Measurements from ENCODE around the gene ACP7. TPM values are rescaled to one million over a fixed set of nuclear protein-coding genes. Genes with fewer than 3 reads are reported as not detected.
A peak's percentile ranks its signal among the peaks of the same experiment; 100 is the strongest.

Gene ACP7
- total RNA-seq, 1 donor from 2014 or later: 0.46 TPM

GRCh38 chr19:39097721-39098120 lies 13.6 kb downstream of the ACP7 start:
- TF ChIP-seq, protein P1, sequence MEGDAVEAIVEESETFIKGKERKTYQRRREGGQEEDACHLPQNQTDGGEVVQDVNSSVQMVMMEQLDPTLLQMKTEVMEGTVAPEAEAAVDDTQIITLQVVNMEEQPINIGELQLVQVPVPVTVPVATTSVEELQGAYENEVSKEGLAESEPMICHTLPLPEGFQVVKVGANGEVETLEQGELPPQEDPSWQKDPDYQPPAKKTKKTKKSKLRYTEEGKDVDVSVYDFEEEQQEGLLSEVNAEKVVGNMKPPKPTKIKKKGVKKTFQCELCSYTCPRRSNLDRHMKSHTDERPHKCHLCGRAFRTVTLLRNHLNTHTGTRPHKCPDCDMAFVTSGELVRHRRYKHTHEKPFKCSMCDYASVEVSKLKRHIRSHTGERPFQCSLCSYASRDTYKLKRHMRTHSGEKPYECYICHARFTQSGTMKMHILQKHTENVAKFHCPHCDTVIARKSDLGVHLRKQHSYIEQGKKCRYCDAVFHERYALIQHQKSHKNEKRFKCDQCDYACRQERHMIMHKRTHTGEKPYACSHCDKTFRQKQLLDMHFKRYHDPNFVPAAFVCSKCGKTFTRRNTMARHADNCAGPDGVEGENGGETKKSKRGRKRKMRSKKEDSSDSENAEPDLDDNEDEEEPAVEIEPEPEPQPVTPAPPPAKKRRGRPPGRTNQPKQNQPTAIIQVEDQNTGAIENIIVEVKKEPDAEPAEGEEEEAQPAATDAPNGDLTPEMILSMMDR (IDR thresholded peaks at IDR 0.05; ENCODE audit: unreplicated experiment): no peak
- Mint-ChIP-seq H3K4me3 (ENCODE audit: unreplicated experiment) (no peak overlapping the region), H3K27me3 (ENCODE audit: unreplicated experiment) (peaks cover 2% of the 10 kb centered on the region), H3K36me3 (ENCODE audit: low read depth, unreplicated experiment) (peaks cover 4% of the 10 kb centered on the region), H3K9me3 (ENCODE audit: unreplicated experiment) (no peaks in the 10 kb centered on the region), H3K4me1 (ENCODE audit: unreplicated experiment) (no peaks in the 10 kb centered on the region), H3K27ac (ENCODE audit: unreplicated experiment) (no peak overlapping the region)
- no peak for DNase-seq (ENCODE audit: low spot score)

- H3K36me3 Mint-ChIP-seq (ENCODE audit: low read depth, unreplicated experiment): peaks cover 4% of the 10 kb centered on the region
- H3K27me3 Mint-ChIP-seq (ENCODE audit: unreplicated experiment): peaks cover 2% of the 10 kb centered on the region
Measured at GRCh38 chr19:39098365-39099269, 14.4 kb downstream of the ACP7 start.

DNA sequence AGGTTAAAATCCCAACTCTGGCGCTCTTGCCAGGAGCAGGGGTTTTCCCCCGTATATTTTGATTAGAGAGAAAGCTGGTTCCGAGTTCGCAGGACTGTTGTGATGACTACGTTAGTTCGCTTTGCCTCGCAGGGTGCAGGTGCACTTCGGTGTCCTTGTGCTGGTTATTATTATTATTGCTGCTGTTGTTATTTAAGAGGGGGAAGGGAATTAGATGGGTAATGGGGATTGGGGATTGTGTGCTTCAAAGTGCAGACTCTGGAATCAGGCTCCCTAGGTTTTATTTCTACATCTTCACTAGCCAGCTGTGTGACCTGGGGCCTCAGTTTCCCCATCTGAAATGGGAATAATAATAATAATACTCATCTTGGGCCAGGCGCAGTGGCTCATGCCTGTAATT lies 15.2 kb downstream of the ACP7 start:
- Mint-ChIP-seq H3K27ac (ENCODE audit: unreplicated experiment) (no peak overlapping the region), H3K4me1 (ENCODE audit: unreplicated experiment) (no peaks in the 10 kb centered on the region), H3K4me3 (ENCODE audit: unreplicated experiment) (no peak overlapping the region), H3K36me3 (ENCODE audit: low read depth, unreplicated experiment) (peaks cover 4% of the 10 kb centered on the region), H3K9me3 (ENCODE audit: unreplicated experiment) (no peaks in the 10 kb centered on the region), H3K27me3 (ENCODE audit: unreplicated experiment) (peaks cover 2% of the 10 kb centered on the region)
- TF ChIP-seq, protein P1 (IDR thresholded peaks at IDR 0.05; ENCODE audit: unreplicated experiment): no peak
- DNase-seq (ENCODE audit: low spot score): no peak

More at GRCh38 chr19:39098365-39099269, 14.4 kb downstream of the ACP7 start:
- Mint-ChIP-seq H3K4me1 (ENCODE audit: unreplicated experiment) (no peaks in the 10 kb centered on the region), H3K27ac (ENCODE audit: unreplicated experiment) (no peak overlapping the region), H3K4me3 (ENCODE audit: unreplicated experiment) (no peak overlapping the region), H3K9me3 (ENCODE audit: unreplicated experiment) (no peaks in the 10 kb centered on the region)
- no peak for DNase-seq (ENCODE audit: low spot score)
- TF ChIP-seq, protein P1 (IDR thresholded peaks at IDR 0.05; ENCODE audit: unreplicated experiment): no peak

GRCh38 chr19:39100500-39101166 lies 16.5 kb downstream of the ACP7 start:
- Mint-ChIP-seq H3K36me3 (ENCODE audit: low read depth, unreplicated experiment) (peaks cover 4% of the 10 kb centered on the region), H3K9me3 (ENCODE audit: unreplicated experiment) (no peaks in the 10 kb centered on the region), H3K4me1 (ENCODE audit: unreplicated experiment) (no peaks in the 10 kb centered on the region), H3K27me3 (ENCODE audit: unreplicated experiment) (peaks cover 2% of the 10 kb centered on the region), H3K4me3 (ENCODE audit: unreplicated experiment) (no peak overlapping the region), H3K27ac (ENCODE audit: unreplicated experiment) (peak overlapping the region; percentile 9)
- TF ChIP-seq, protein P1 (IDR thresholded peaks at IDR 0.05; ENCODE audit: unreplicated experiment): no peak
- no peak for DNase-seq (ENCODE audit: low spot score)

DNA sequence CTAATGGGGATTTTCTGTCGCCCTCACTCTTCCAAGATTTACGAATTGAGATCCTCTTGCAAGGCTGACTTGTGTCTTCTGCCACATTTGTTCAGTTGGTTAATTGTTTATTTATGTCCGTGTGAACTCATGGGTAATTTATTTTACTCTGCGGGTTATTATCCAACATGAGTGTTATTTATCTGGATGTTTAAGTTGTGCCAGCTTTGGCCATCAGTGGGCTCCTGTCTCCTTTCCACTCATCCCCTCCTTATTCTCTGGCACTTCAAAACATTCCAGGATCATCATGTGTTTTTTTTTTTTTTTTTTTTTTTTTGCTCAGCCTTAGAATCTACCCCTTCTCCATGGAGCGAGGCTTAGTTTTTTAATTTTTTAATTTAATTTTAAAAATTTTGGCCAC lies 19.0 kb downstream of the ACP7 start:
- TF ChIP-seq, protein P1 (IDR thresholded peaks at IDR 0.05; ENCODE audit: unreplicated experiment): no peak
- H3K36me3 Mint-ChIP-seq (ENCODE audit: low read depth, unreplicated experiment): no peaks in the 10 kb centered on the region
- H3K9me3 Mint-ChIP-seq (ENCODE audit: unreplicated experiment): no peaks in the 10 kb centered on the region
- H3K27ac Mint-ChIP-seq (ENCODE audit: unreplicated experiment): no peak overlapping the region
- peaks cover 2% of the 10 kb centered on the region for H3K27me3 Mint-ChIP-seq (ENCODE audit: unreplicated experiment)
- no peaks in the 10 kb centered on the region for H3K4me1 Mint-ChIP-seq (ENCODE audit: unreplicated experiment)
- DNase-seq (ENCODE audit: low spot score): no peak
- no peak overlapping the region for H3K4me3 Mint-ChIP-seq (ENCODE audit: unreplicated experiment)
